ENCODE measurements around the gene TLX2. TPM values are rescaled to one million over a fixed set of nuclear protein-coding genes. Genes with fewer than 3 reads are reported as not detected.

The TLX2 gene
- total and polyA plus RNA-seq, 2 donors (not counting 3 experiments of a cell fraction or from before 2014, with no cell fraction given) = not detected

GRCh38 chr2:74546004-74546403 is 31.8 kb downstream of the TLX2 start:
- Histone ChIP-seq H3K4me3 (replicated peaks in 1 of 3; ENCODE audit: insufficient read depth in 1 of 3, low read depth in 1 of 3, low read length in 3 of 3) (no peak overlapping the region), H3K9me3 (replicated peaks; ENCODE audit: control insufficient read depth, insufficient read depth, low read length) (no peaks in the 10 kb centered on the region), H3K79me2 (ENCODE audit: control insufficient read depth, insufficient read depth, low read length) (no peaks in the 10 kb centered on the region), H3K4me2 (ENCODE audit: insufficient read depth, low read length) (no peak overlapping the region), H3K4me1 (ENCODE audit: control insufficient read depth, extremely low read depth, insufficient read depth, low read length) (peaks cover 14% of the 10 kb centered on the region), H3K9me1 (replicated peaks; ENCODE audit: control insufficient read depth, extremely low read depth, insufficient read depth, low read length) (no peaks in the 10 kb centered on the region), H2AFZ (ENCODE audit: low read depth, low read length) (no peak overlapping the region), H3K27ac (ENCODE audit: insufficient read depth, low read depth, low read length) (no peak overlapping the region), H3K9ac (replicated peaks; ENCODE audit: extremely low read depth, insufficient read depth, low read length) (no peak overlapping the region), H3K27me3 (ENCODE audit: control insufficient read depth in 2 of 2, insufficient read depth in 2 of 2, low read length in 2 of 2) (peaks cover 15 to 26% of the 10 kb centered on the region in 2 experiments), H3K36me3 (ENCODE audit: control insufficient read depth in 2 of 2, extremely low read depth in 1 of 2, insufficient read depth in 2 of 2, low read length in 2 of 2) (no peaks in the 10 kb centered on the region), H4K20me1 (replicated peaks; ENCODE audit: control insufficient read depth, extremely low read depth, insufficient read depth, low read length) (no peaks in the 10 kb centered on the region)
- CTCF ChIA-PET = interaction anchor here (3.3 kb wide), 1 partner anchor 13 kb away, joined by 15 read pairs; no protein-coding TSS in a partner anchor
- intact Hi-C loops (cut with micrococcal nuclease) = no loop called here
- DNase-seq (ENCODE audit: low read depth, low spot score) (no peak), FAIRE-seq (no peak)
- dilution Hi-C loops (cut with MboI; ENCODE audit: extremely low pct_ligation_motif_present, low sequenced_read_pairs) = no loop called here
- no TSS peak for BruUV-seq (replicated peaks)
- POLR2A ChIA-PET = no interaction called here
- no peak for TF ChIP-seq GATA2 (IDR thresholded peaks at IDR 0.05; ENCODE audit: insufficient read depth, insufficient read length, low read depth, low read length)
- TF ChIP-seq MAX (IDR thresholded peaks at IDR 0.05; ENCODE audit: insufficient read depth, insufficient read length) = no peak
- TF ChIP-seq MYC (IDR thresholded peaks at IDR 0.05; ENCODE audit: low read depth, low read length) = no peak
- no peak for TF ChIP-seq EZH2 (IDR thresholded peaks at IDR 0.05; ENCODE audit: borderline replicate concordance, low read depth, low read length, severe bottlenecking)
- TF ChIP-seq POLR2A (IDR thresholded peaks at IDR 0.05; ENCODE audit: low read depth, low read length) = no peak
- TF ChIP-seq FOS (IDR thresholded peaks at IDR 0.05; ENCODE audit: borderline replicate concordance, insufficient read depth, low read length) = no peak
- no peak for TF ChIP-seq CTCF (IDR thresholded peaks at IDR 0.05; ENCODE audit: extremely low read depth in 1 of 2, insufficient read depth in 1 of 2, low read depth in 1 of 2, low read length in 2 of 2)
- TF ChIP-seq JUN (IDR thresholded peaks at IDR 0.05; ENCODE audit: borderline replicate concordance, insufficient read depth, insufficient read length, low read depth) = no peak
- no peak for TF ChIP-seq POLR2AphosphoS5 (IDR thresholded peaks at IDR 0.05; ENCODE audit: insufficient read depth, low read depth, low read length)
